ENCODE results near the gene GPANK1. TPM values are rescaled to one million over a fixed set of nuclear protein-coding genes. Genes with fewer than 3 reads are reported as not detected.

GPANK1 gene
- total RNA-seq, 2 donors from 2014 or later: 30.3 to 37.7 TPM

DNA sequence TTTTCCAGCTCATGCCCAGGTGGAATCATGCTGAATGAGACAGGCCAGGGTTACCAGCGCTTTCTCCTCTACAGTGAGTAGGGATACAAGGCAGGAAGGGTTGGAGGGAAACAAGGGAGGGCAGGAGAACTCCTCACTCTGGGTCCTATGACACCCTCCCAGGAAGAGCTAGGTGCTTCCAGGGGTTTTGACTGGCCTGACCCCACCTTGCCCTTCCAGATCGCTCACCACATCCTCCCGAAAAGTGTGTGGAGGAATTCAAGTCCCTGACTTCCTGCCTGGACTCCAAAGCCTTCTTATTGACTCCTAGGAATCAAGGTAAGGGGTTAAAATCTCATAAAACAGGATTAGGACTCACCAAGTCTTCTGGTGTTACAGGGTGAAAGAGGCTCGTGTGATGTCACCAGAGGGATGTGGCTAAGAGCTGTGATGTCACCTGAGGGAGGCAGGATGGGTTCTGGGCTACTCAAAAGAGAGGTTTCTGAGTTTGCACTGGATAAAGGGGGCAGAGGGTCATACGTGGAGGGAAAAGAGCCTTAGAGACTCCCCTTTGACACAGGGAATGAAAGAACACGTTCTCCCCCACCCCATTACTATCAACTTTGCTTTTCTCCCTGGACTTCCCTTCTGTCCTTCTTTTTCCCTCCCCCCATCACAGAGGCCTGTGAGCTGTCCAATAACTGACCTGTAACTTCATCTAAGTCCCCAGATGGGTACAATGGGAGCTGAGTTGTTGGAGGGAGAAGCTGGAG, 7.2 kb downstream of the GPANK1 start:
- Mint-ChIP-seq H3K4me1 (ENCODE audit: low read depth) (peaks cover 61% of the 10 kb centered on the region), H3K27ac (peak overlapping the region; percentile 76), H3K9me3 (no peaks in the 10 kb centered on the region), H3K4me3 (peak overlapping the region; percentile 95), H3K36me3 (ENCODE audit: insufficient read depth in 2 of 2) (peaks cover 4 to 16% of the 10 kb centered on the region in 2 donors), H3K27me3 (ENCODE audit: low read depth) (no peaks in the 10 kb centered on the region)
- peak; percentile 38 to 51 for DNase-seq
- peak in 1 of 2 donors; percentile 22 for ATAC-seq (replicated peaks in 1 of 2)

DNA sequence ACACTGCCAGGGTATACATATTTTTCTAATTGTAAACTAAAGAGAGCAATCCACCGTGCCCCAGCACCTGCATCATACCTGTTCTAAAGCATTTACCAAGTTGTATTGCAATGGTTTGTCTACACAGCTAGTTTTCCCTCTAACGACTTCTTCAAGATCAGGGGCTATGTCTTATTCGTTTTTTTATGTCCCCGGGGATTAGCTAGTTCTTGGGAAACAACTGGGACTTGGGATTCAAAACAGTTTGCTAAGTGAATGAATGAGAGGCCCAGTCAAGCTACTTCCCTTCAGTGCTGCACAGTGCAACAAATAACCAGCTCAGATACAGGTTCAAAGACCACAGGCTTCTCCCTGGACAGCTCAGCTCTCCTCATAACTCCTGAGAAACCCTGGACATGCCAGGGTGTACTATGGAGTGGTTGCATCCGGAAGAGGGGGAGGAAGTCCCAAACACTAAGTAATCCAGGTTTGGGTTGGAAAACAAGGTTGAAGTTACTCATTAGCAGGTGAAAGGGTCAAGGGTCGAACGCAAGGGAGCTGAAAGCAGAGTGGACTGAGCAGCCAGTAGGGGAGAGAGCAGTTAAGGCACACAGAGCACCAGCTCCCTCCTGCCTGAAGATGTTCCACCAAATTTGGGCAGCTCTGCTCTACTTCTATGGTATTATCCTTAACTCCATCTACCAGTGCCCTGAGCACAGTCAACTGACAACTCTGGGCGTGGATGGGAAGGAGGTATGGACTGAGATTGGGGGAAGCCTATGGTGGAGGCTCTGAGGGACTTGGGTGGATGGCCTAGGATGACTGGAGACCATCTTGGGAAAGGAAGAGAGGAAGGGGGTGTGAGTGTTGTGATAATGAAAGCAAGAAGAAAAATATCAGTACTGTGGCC, 9.2 kb downstream of the GPANK1 start, which contains the start of gene APOM:
Gene APOM (plus strand): TSS at position 546 of the 889 bp plus-strand sequence. CDS start 73 bp downstream, at position 619.
- Mint-ChIP-seq H3K36me3 (ENCODE audit: insufficient read depth in 2 of 2) (peaks cover 2 to 18% of the 10 kb centered on the region in 2 donors), H3K27ac (peak within 1 kb of the TSS; percentile 9), H3K9me3 (no peaks in the 10 kb centered on the region), H3K4me1 (ENCODE audit: low read depth) (peaks cover 54% of the 10 kb centered on the region), H3K27me3 (ENCODE audit: low read depth) (no peaks in the 10 kb centered on the region), H3K4me3 (peak within 1 kb of the TSS in 1 of 2 donors; percentile 31)
- ATAC-seq (replicated peaks in 1 of 2) (no peak), DNase-seq (no peak)

DNA sequence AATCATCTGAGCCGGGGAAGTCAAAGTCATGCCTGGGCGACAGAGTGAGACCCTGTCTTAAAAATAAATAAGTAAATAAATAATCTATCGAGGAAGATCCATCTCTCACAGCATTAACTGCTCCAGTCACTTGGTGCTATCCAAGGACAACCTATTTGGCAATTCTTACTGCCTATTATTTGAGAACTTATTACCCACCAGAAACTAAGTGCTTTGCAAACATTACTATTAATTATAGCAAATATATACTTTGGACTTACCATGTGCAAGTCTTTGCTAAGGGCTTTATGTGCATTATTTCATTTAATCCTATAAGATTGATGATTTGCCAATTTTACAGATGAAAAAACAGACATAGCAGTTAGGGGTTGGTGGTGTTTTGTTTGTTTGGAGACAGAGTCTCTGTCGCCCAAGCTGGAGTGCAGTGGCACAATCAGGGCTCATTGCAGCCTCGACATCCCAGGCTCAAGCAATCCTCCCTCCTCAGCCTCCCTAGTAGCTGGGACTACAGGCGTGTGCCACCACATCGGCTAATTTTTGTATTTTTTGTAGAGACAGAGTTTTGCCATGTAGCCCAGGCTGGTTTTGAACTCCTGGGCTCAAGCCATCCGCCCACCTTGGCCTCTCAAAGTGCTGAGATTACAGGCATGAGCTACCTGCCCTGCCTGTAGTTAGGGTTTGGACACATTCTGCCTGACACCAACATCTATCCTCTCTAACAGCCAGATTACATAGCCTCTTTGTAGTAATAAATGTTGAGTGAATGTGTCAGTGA, 10.0 kb downstream of the GPANK1 start:
- Mint-ChIP-seq H3K9me3 (no peaks in the 10 kb centered on the region), H3K27ac (no peak overlapping the region)

DNA sequence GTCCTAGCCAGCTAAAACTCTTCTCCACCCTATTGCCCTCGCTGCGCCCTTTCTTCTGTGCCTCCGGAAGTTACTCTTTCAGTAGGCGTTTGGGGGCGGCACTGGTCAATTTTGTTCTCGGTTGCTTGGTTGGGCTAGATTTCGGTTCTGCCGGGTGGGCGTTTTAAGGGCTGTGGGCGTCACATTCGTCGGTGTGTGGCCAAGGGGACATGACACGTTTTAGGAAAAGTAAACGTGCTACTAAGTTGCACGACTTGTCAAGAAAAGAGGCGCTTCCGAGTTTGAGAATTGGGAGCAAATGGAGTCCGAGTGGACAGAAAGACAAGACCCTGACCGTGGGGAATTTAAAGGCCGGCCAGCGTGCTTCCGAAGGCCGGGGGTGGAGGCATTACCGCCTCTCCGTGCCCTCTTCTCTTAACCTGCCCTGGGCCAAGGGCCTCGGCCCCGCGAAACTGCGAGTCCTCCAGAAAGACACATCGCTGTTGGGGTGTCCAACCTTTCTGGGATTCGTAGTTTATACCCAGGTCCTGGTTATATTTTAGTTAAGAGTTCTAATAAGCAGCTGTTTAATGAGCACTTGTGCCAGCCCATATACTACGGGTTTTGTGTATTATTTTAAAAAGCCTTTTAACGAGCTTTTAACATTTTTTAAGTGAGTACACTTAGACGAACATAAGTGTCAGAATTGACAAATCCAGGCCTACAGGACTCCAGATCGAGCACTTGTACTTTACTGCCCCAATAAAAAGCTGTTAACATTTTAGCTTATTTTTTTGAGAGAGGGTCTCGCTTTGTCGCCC, 11.7 kb downstream of the GPANK1 start:
- ATAC-seq (replicated peaks in 1 of 2): peak; percentile 73 to 74
- Mint-ChIP-seq H3K27me3 (ENCODE audit: low read depth) (no peaks in the 10 kb centered on the region), H3K27ac (peak overlapping the region; percentile 99), H3K36me3 (ENCODE audit: insufficient read depth in 2 of 2) (peaks cover 5 to 24% of the 10 kb centered on the region in 2 donors), H3K4me1 (ENCODE audit: low read depth) (peaks cover 50% of the 10 kb centered on the region), H3K4me3 (peak overlapping the region; percentile 89 to 98), H3K9me3 (no peaks in the 10 kb centered on the region)
- peak in 1 of 2 donors; percentile 92 for DNase-seq

More for the DNA sequence above, 10.0 kb downstream of the GPANK1 start:
- H3K4me1 Mint-ChIP-seq (ENCODE audit: low read depth): peaks cover 56% of the 10 kb centered on the region
- H3K27me3 Mint-ChIP-seq (ENCODE audit: low read depth): no peaks in the 10 kb centered on the region
- H3K36me3 Mint-ChIP-seq (ENCODE audit: insufficient read depth in 2 of 2): peaks cover 2 to 16% of the 10 kb centered on the region in 2 donors
- H3K4me3 Mint-ChIP-seq: no peak overlapping the region
- DNase-seq (no peak), ATAC-seq (replicated peaks in 1 of 2) (no peak)

DNA sequence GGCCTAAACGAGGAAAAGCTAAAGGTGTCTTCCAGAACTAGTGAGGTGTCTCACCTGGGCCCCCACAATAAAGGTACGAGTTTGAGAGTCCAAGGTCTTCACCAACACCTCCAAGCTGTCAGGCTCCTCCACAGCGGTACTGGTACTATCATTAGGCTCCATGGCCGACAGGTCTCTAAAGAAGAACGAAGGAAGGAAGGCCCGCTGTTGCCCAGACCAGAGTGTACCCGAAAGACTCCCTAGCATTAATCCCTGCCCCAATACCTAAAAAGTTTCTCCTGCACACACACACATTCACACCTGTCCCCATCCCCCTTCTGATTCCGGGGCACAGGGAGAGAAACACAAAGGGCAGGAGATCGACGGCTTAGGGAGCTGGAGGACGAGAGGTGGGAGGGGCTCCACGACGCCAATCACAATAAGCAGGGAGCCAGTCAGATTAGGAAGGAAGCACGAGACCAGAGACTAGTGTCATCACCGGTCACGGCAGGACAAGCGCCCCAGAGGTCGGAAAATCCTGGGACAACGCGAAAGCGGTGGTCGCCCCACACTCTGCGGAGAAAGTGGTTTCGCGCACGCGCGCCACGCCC, 13.1 kb downstream of the GPANK1 start:
- peak overlapping the region; percentile 89 to 98 for H3K4me3 Mint-ChIP-seq
- peaks cover 5 to 33% of the 10 kb centered on the region in 2 donors for H3K36me3 Mint-ChIP-seq (ENCODE audit: insufficient read depth in 2 of 2)
- no peaks in the 10 kb centered on the region for H3K9me3 Mint-ChIP-seq
- DNase-seq: peak; percentile 73 to 77
- H3K27ac Mint-ChIP-seq: peak overlapping the region; percentile 99
- ATAC-seq (replicated peaks in 1 of 2): peak; percentile 57 to 72
- H3K27me3 Mint-ChIP-seq (ENCODE audit: low read depth): no peaks in the 10 kb centered on the region
- H3K4me1 Mint-ChIP-seq (ENCODE audit: low read depth): peaks cover 42% of the 10 kb centered on the region

DNA sequence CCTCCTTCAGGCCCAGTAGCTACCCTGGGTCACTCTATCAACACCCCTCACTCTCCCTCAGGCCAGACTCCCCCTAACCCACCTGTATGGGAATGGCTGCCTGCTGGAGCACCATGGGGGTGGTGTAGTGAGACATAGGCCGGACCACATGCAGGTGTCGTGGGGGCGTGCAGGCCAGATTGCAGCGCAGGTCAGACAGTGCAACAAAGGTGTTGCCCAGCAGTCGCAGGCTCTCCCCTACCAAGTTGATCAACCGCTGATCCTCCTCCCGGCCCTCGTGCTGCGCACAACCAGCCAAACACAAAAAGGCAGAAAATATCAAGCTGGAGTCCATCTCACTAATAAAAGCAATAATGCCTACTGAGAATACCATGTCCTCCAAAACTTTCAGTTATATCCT, 19.5 kb downstream of the GPANK1 start:
- DNase-seq (no peak), ATAC-seq (replicated peaks in 1 of 2) (no peak)
- no peaks in the 10 kb centered on the region for H3K9me3 Mint-ChIP-seq
- peaks cover 4 to 27% of the 10 kb centered on the region in 2 donors for H3K36me3 Mint-ChIP-seq (ENCODE audit: insufficient read depth in 2 of 2)
- H3K27ac Mint-ChIP-seq: no peak overlapping the region
- no peak overlapping the region for H3K4me3 Mint-ChIP-seq
- H3K27me3 Mint-ChIP-seq (ENCODE audit: low read depth): no peaks in the 10 kb centered on the region
- H3K4me1 Mint-ChIP-seq (ENCODE audit: low read depth): peaks cover 16% of the 10 kb centered on the region

DNA sequence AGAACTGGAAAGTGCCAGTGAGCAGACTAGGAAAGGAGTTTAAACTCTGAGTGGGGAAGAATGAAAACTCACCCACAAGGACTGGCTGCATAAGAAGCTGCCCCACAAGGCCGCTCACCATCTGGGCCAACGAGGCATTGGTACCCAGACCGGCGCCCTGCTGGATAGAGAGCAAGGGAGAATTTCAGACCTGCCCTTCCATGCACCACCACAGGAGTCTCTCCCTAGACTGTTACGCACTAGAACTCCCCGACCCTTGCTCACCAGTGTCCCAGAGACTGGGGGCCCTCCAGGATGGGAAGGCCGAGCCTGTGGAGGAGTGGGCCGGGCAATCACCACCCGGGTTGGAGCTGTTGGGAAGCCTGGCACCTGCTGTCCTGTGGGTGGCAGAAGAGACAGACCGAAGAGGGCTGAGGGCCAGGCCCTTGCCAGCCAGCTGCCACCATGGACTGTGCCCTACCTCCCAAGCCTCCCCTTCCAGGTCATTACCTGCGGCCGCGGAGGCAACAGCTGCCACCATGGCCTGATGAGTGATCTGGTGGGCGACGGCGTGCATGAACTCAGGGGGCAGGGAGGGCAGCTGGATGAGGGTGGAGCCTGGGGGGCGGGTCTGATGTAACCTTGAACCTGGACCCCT, 20.9 kb downstream of the GPANK1 start:
- Mint-ChIP-seq H3K4me3 (no peak overlapping the region), H3K36me3 (ENCODE audit: insufficient read depth in 2 of 2) (peaks cover 1 to 22% of the 10 kb centered on the region in 2 donors), H3K27me3 (ENCODE audit: low read depth) (no peaks in the 10 kb centered on the region), H3K9me3 (no peaks in the 10 kb centered on the region), H3K4me1 (ENCODE audit: low read depth) (peaks cover 7% of the 10 kb centered on the region), H3K27ac (no peak overlapping the region)
- ATAC-seq (replicated peaks in 1 of 2): peak; percentile 8 to 20
- no peak for DNase-seq

DNA sequence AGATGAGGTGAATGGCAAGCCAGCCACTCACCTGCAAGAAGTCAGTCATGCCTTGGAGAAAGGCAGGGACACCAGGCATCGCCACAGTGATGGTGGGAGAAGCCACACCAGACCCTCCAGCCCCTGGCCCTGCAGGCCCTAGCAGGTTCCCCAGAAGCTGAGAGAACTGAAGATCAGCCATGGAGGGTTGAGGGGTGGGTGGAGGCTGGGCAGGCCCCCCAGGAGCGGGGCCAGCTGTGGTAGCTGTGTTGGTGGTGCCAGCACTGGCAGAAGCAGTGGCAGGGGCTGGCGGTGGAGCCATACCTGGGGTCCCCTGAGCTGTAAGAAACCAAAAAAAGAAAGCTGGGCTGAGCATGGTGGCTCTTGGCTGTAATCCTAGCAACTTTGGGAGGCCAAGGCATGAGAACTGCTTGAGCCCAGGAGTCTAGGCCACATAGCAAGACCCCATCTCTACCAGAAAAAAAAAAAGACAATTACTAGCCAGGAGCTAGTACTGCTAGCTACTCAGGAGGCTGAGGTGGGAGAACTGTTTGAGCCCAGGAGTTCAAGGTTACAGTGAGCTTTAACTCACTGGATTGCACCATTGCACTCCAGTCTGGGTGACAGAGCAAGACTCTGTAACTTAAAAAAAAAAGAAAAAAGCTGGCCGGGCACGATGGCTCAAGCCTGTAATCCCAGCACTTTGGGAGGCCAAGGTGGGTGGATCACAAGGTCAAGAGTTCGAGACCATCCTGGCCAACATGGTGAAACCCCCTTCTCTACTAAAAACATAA, 21.8 kb downstream of the GPANK1 start:
- ATAC-seq (replicated peaks in 1 of 2): no peak
- Mint-ChIP-seq H3K27ac (no peak overlapping the region), H3K4me3 (no peak overlapping the region), H3K9me3 (no peaks in the 10 kb centered on the region), H3K36me3 (ENCODE audit: insufficient read depth in 2 of 2) (peaks cover 1 to 21% of the 10 kb centered on the region in 2 donors), H3K4me1 (ENCODE audit: low read depth) (peaks cover 5% of the 10 kb centered on the region), H3K27me3 (ENCODE audit: low read depth) (no peaks in the 10 kb centered on the region)
- no peak for DNase-seq

DNA sequence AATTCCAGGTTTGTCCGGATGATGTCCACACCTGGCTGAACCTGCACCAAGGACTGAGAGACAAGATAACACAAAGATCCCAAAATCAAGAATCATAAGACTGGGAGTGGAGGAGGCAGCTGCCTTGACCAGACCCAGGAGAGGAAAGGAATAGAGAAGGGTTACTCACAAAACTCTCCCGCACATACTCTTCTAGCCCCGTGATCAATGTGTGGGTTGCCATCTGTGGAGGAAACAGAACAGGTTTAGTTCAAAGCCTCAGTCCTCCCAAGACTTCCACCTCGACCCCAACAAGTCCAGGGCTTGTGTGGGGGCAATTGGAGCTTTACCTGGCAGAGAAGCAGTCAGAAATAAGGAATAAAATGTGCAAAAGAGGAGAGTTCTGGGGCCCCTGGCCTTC, 23.4 kb downstream of the GPANK1 start:
- H3K9me3 Mint-ChIP-seq: no peaks in the 10 kb centered on the region
- H3K36me3 Mint-ChIP-seq (ENCODE audit: insufficient read depth in 2 of 2): peaks cover 1 to 16% of the 10 kb centered on the region in 2 donors
- DNase-seq (no peak), ATAC-seq (replicated peaks in 1 of 2) (no peak)
- peak overlapping the region; percentile 34 for H3K27ac Mint-ChIP-seq
- no peaks in the 10 kb centered on the region for H3K27me3 Mint-ChIP-seq (ENCODE audit: low read depth)
- H3K4me1 Mint-ChIP-seq (ENCODE audit: low read depth): peaks cover 5% of the 10 kb centered on the region
- no peak overlapping the region for H3K4me3 Mint-ChIP-seq

DNA sequence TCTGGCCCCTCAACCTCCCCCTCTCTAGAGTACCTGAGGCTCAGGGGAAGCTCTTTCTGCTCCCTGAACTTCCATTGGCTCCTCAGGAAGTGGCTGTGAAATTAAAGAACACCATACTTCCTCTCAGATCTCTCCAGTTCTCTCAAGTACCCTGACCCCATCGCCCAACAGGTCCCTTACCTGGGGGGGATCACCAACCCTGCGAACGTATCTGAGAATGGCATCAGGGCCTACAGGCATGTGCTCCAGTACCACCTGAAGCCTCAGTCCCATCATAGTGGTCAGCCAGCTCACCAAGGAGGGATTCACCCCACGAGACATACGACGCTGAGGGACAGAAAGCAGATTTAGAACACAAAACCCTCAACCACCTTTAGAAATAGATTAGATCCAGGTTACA, 24.2 kb downstream of the GPANK1 start:
- Mint-ChIP-seq H3K36me3 (ENCODE audit: insufficient read depth in 2 of 2) (peaks cover 2 to 19% of the 10 kb centered on the region in 2 donors), H3K4me3 (no peak overlapping the region), H3K9me3 (no peaks in the 10 kb centered on the region), H3K27ac (peak overlapping the region; percentile 43), H3K4me1 (ENCODE audit: low read depth) (peaks cover 5% of the 10 kb centered on the region), H3K27me3 (ENCODE audit: low read depth) (no peaks in the 10 kb centered on the region)
- no peak for DNase-seq
- ATAC-seq (replicated peaks in 1 of 2): no peak

DNA sequence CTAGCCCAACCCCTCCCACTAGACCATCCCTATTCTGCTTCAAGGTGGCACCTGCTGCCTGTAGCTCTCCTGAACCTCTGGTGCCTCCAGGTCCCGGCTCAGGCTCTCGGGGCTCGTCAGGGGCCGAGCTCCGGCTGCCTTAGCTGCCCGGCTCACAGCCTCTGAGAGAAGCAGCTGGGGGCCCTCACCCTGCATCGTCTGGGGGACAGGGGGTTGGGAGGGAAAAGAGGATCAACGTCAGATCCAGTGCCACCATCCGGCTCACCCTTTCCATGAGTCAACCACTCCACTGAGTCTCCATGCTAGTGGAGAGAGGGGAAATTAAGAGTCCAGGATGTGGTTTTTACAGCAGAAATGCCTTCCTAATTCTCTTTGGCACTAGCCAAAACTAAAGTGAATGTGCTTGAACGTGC, 25.3 kb downstream of the GPANK1 start:
- Mint-ChIP-seq H3K27ac (peak overlapping the region; percentile 66), H3K4me3 (no peak overlapping the region), H3K36me3 (ENCODE audit: insufficient read depth in 2 of 2) (peaks cover 4 to 15% of the 10 kb centered on the region in 2 donors), H3K4me1 (ENCODE audit: low read depth) (peaks cover 5% of the 10 kb centered on the region), H3K27me3 (ENCODE audit: low read depth) (no peaks in the 10 kb centered on the region), H3K9me3 (no peaks in the 10 kb centered on the region)
- peak in 1 of 2 donors; percentile 32 for ATAC-seq (replicated peaks in 1 of 2)
- no peak for DNase-seq

All from activated T-cell treated with anti-CD3 and anti-CD28 coated beads, Interleukin-2, amount 50 U/mL, for 72 hours (primary cell).